SU-DHL-6 (cell line): Measurements from ENCODE around the gene KNDC1.

Experiments used
- CTCF ChIP-seq: fragments of 200-600 bp; sonication (generic); IDR thresholded peaks from one replicate; pipeline ENCODE4 v1.5.1; 2017; ENCODE audit warnings: antibody characterized with exemption, mild to moderate bottlenecking, low read length, moderate library complexity; ENCODE audit not compliant: insufficient read depth, poor library complexity, severe bottlenecking
- EZH2phosphoT487 ChIP-seq: fragments of 200-600 bp; sonication (generic), shearing (Covaris generic); conservative IDR thresholded peaks from 2 replicates; pipeline ENCODE4 v1.6.1; 2018; ENCODE audit warnings: mild to moderate bottlenecking, antibody characterized with exemption, low read length, moderate library complexity, mixed read lengths

- TF ChIP-seq CTCF = no peak
- TF ChIP-seq EZH2phosphoT487 = no peak
These were observed 2.3 kb downstream of the KNDC1 start for GRCh38 chr10:133162178-133162909.
